Natural killer cell (primary cell): ENCODE data around the gene RNASE12. TPM values are rescaled to one million over a fixed set of nuclear protein-coding genes. Genes with fewer than 3 reads are reported as not detected.
A peak's percentile ranks its signal among the peaks of the same experiment; 100 is the strongest.

Experiments used
- ATAC-seq, 3 donors: fragments of 150-1000 bp in 2 of 3; fragments of 200-7000 bp in 1 of 3; cut with Tn5 transposase; 1 replicate in 1 of 3; 2 replicates in 2 of 3; pipeline ENCODE4 v1.10.0; 2021; ENCODE audit warnings: mild to moderate bottlenecking in 2 of 3, moderate library complexity in 2 of 3
- DNase-seq, 2 donors: peaks; one replicate each; pipeline versions ENCODE4 v3.0.0 to v3.0.0-alpha.2; 2013 to 2021; ENCODE audit warnings: mixed read lengths in 1 of 2
- H3K27ac ChIP-seq: one replicate; pipeline ENCODE4 v1.5.1; 2013; ENCODE audit warnings: mild to moderate bottlenecking, low read length
- H3K27me3 ChIP-seq: one replicate; pipeline ENCODE4 v1.6.1; 2013; ENCODE audit warnings: low read length; ENCODE audit not compliant: control insufficient read depth, insufficient read depth
- H3K36me3 ChIP-seq: one replicate; pipeline ENCODE4 v1.6.1; 2013; ENCODE audit warnings: low read length; ENCODE audit not compliant: control insufficient read depth, insufficient read depth
- H3K4me1 ChIP-seq: one replicate; pipeline ENCODE4 v1.6.1; 2013; ENCODE audit warnings: low read length; ENCODE audit not compliant: control insufficient read depth, insufficient read depth
- H3K4me3 ChIP-seq: one replicate; pipeline ENCODE4 v1.5.1; 2013; ENCODE audit warnings: low read length
- H3K9me3 ChIP-seq: one replicate; pipeline ENCODE4 v1.6.1; 2013; ENCODE audit warnings: low read length; ENCODE audit not compliant: control insufficient read depth, insufficient read depth
- H3K27ac Mint-ChIP-seq, 2 donors: one replicate each; pipeline ENCODE4 v1.8.0; 2022; ENCODE audit warnings: mild to moderate bottlenecking in 2 of 2, mixed read lengths in 2 of 2, moderate library complexity in 1 of 2
- H3K27me3 Mint-ChIP-seq, 2 donors: one replicate each; pipeline ENCODE4 v1.8.0; 2022; ENCODE audit warnings: low read depth in 2 of 2, mixed read lengths in 2 of 2
- H3K36me3 Mint-ChIP-seq: one replicate; pipeline ENCODE4 v1.8.0; 2022; ENCODE audit warnings: mixed read lengths
- H3K4me1 Mint-ChIP-seq, 2 donors: one replicate each; pipeline ENCODE4 v1.8.0; 2022; ENCODE audit warnings: mixed read lengths in 2 of 2
- H3K4me3 Mint-ChIP-seq: one replicate; pipeline ENCODE4 v1.8.0; 2022; ENCODE audit warnings: mild to moderate bottlenecking, moderate library complexity, mixed read lengths
- H3K9me3 Mint-ChIP-seq, 2 donors: one replicate each; pipeline ENCODE4 v1.8.0; 2022; ENCODE audit warnings: mixed read lengths in 2 of 2
- CTCF ChIP-seq: fragments of 200-600 bp; IDR thresholded peaks from one replicate; pipeline ENCODE4 v1.8.0; 2022; ENCODE audit warnings: antibody characterized with exemption
- WGBS: methylation state at CpG from one replicate; pipeline ENCODE4 v1.1.7; 2013; ENCODE audit warnings: missing lambda C conversion rate; ENCODE audit not compliant: insufficient coverage; 5-methylcytosine and 5-hydroxymethylcytosine counted together
- intact Hi-C: fragments of 100-400 bp; cut with micrococcal nuclease; formaldehyde crosslinking; loops from one replicate; pipeline ENCODE4 v1.14.2; 2022
- total RNA-seq, 4 donors: library from RNA; stranded (reverse); fragments of 120-200 nt in 1 of 4; gene quantifications; one replicate each; pipeline versions ENCODE4 v1.2.3 to v1.2.4, GENCODE V29; 2013 to 2022

RNASE12 gene
- total RNA-seq, 3 donors from 2014 or later (not counting 1 experiment from before 2014, with no cell fraction given), result not detected

DNA sequence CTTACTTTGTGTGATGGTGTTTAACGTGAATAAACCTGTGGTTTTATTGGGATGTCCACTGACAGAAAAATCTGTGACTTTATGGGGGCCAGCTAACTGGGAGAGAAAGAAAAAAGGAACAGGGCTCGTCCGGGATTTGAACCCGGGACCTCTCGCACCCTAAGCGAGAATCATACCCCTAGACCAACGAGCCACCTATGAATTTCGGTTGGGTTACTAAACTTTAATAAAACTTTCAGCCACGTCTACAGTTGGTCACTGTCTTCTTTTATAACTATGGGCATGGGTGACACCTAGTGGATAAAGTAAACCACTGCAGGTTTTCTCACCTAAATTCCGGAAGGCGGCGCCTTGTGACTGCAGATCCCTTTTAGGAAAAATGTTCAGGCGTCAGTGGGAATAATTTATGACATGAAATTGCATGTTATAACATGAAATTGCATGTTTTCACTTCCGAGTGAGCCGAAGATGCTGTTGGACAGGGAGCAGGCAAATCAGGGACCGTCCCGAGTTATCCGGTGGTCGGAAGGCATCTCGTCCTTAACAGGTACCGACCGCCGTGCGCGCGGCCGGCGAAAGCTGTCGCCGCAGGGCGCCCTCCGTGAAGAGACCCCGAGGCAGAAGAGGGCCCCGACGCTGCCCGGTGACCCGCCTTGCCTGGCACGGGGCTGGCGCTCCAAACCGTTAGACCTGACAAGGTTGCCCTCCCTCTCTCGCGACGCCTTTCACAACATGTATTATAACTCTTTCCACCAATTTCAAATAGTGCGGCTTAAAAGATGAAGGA lies 18.2 kb upstream of the RNASE12 start:
- intact Hi-C loops, result loop anchor here (1.0 to 5.0 kb wide), 4 partner anchors 78 to 282 kb away; partner anchors contain the start of genes PARP2 and TEP1
- WGBS, result under 1% methylated on average over 41 of the region's 44 CpGs
- H3K4me1 ChIP-seq, result peaks cover 15% of the 10 kb centered on the region
- no peaks in the 10 kb centered on the region for H3K9me3 ChIP-seq
- no peaks in the 10 kb centered on the region for H3K27me3 ChIP-seq
- H3K27me3 Mint-ChIP-seq, result no peaks in the 10 kb centered on the region
- ATAC-seq (peak; percentile 42 to 72 (median 44)), DNase-seq (peak; percentile 54 to 88)
- no peak overlapping the region for H3K27ac Mint-ChIP-seq
- H3K9me3 Mint-ChIP-seq, result no peaks in the 10 kb centered on the region
- H3K36me3 Mint-ChIP-seq, result no peaks in the 10 kb centered on the region
- peak overlapping the region; percentile 2 for H3K27ac ChIP-seq
- no peaks in the 10 kb centered on the region for H3K36me3 ChIP-seq
- TF ChIP-seq CTCF, result peak; percentile 98
- H3K4me1 Mint-ChIP-seq, result no peaks in the 10 kb centered on the region
- H3K4me3 ChIP-seq, result peak overlapping the region; percentile 80
- no peak overlapping the region for H3K4me3 Mint-ChIP-seq

- intact Hi-C loops, result loop anchor here (1.0 kb wide), 3 partner anchors 77 to 281 kb away; partner anchors contain the start of gene TEP1
- no peak for TF ChIP-seq CTCF
- H3K27ac ChIP-seq, result no peak overlapping the region
- Mint-ChIP-seq H3K9me3 (no peaks in the 10 kb centered on the region), H3K4me3 (peak overlapping the region; percentile 69), H3K27ac (peak overlapping the region in 1 of 2 donors; percentile 71), H3K36me3 (no peaks in the 10 kb centered on the region), H3K4me1 (no peaks in the 10 kb centered on the region), H3K27me3 (no peaks in the 10 kb centered on the region)
- ATAC-seq (no peak), DNase-seq (peak in 1 of 2 donors; percentile 19)
- no peaks in the 10 kb centered on the region for H3K27me3 ChIP-seq
- no peaks in the 10 kb centered on the region for H3K9me3 ChIP-seq
- peaks cover 8% of the 10 kb centered on the region for H3K4me1 ChIP-seq
- no peaks in the 10 kb centered on the region for H3K36me3 ChIP-seq
- no peak overlapping the region for H3K4me3 ChIP-seq
- WGBS, result 75% methylated on average over 7 of the region's 7 CpGs
Observed at GRCh38 chr14:20608383-20609110, 17.4 kb upstream of the RNASE12 start.

GRCh38 chr14:20607617-20608016 lies 16.4 kb upstream of the RNASE12 start:
- TF ChIP-seq CTCF, result no peak
- peak overlapping the region in 1 of 2 donors; percentile 10 for H3K27ac Mint-ChIP-seq
- H3K4me1 ChIP-seq, result peaks cover 7% of the 10 kb centered on the region
- no peaks in the 10 kb centered on the region for H3K36me3 ChIP-seq
- H3K4me3 ChIP-seq, result no peak overlapping the region
- WGBS, result no CpG with 5 or more reads among the region's 5 CpGs
- no peaks in the 10 kb centered on the region for H3K36me3 Mint-ChIP-seq
- intact Hi-C loops, result no loop called here
- H3K4me1 Mint-ChIP-seq, result no peaks in the 10 kb centered on the region
- H3K9me3 Mint-ChIP-seq, result no peaks in the 10 kb centered on the region
- H3K27me3 ChIP-seq, result no peaks in the 10 kb centered on the region
- H3K4me3 Mint-ChIP-seq, result no peak overlapping the region
- no peak for ATAC-seq
- H3K27me3 Mint-ChIP-seq, result no peaks in the 10 kb centered on the region
- no peaks in the 10 kb centered on the region for H3K9me3 ChIP-seq
- DNase-seq, result no peak
- H3K27ac ChIP-seq, result no peak overlapping the region
